ENCODE data around the gene PAMR1. TPM values are rescaled to one million over a fixed set of nuclear protein-coding genes. Genes with fewer than 3 reads are reported as not detected.

PAMR1 gene
- total RNA-seq, 4 donors from 2014 or later = 2.6 to 64.4 (median 9.5) TPM

GRCh38 chr11:35541621-35542375, 16.4 kb upstream of the PAMR1 start:
- Histone ChIP-seq H3K4me1 (peaks cover 0 to 4% (median 0%) of the 10 kb centered on the region in 4 donors), H3K9me3 (no peaks in the 10 kb centered on the region), H3K27me3 (no peaks in the 10 kb centered on the region), H3K4me3 (no peak overlapping the region), H3K36me3 (no peaks in the 10 kb centered on the region), H3K27ac (peak overlapping the region; percentile 31 to 43 (median 36))
- peak in 1 of 3 donors; percentile 61 for DNase-seq
- no peak for TF ChIP-seq CTCF (IDR thresholded peaks at IDR 0.05)
- no peak for TF ChIP-seq POLR2A (IDR thresholded peaks at IDR 0.05)

DNA sequence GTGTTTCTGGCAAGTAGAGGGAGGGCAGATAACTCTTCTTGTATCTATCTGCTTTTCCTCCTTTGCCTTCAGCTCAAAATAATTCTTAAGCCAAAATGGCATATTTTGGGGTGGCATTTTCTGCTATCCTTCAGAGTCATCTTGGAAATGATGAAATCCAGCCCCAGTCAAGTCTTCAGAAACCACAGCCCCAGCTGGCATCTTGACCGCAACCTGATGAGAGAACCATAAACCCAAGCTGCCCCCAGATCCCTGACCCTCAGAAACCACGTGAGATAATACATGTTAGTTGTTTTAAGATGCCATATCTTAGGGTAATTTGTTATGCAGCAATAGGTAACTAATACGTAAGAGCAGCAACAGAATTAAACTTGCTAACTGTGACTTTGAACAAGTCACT, 15.1 kb upstream of the PAMR1 start:
- no peaks in the 10 kb centered on the region for H3K36me3 ChIP-seq
- peaks cover 0 to 4% (median 0%) of the 10 kb centered on the region in 4 donors for H3K4me1 ChIP-seq
- H3K9me3 ChIP-seq = no peaks in the 10 kb centered on the region
- H3K27ac ChIP-seq = peak overlapping the region in 2 of 4 donors; percentile 4 to 47
- DNase-seq = no peak
- no peak overlapping the region for H3K4me3 ChIP-seq
- no peak for TF ChIP-seq CTCF (IDR thresholded peaks at IDR 0.05)
- TF ChIP-seq POLR2A (IDR thresholded peaks at IDR 0.05) = no peak
- no peaks in the 10 kb centered on the region for H3K27me3 ChIP-seq

DNA sequence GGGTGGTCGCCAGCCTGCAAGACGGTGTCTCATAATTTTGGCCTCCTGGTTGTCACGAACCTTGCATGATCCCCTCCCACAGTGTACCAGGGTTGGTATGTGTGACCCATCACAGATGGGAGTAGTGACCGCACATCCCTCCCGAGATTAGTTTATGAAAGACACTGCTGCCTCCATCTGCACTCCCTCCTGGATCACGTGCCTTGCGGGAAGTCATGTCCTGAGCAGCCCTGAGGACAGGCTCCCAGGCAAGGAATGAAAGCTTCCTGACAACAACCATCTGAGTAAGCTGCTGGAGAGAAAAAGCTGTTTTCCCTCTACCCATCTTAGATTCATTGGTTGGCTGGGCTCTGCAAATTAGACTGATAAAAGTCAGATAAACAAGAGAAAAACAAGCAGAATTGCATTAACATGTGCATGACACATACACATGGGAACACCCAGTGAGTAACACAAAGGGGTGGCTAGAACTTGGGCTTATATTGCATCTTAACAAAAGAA, 14.4 kb upstream of the PAMR1 start:
- H3K36me3 ChIP-seq = no peaks in the 10 kb centered on the region
- TF ChIP-seq POLR2A (IDR thresholded peaks at IDR 0.05) (no peak), CTCF (IDR thresholded peaks at IDR 0.05) (no peak)
- peak in 1 of 3 donors; percentile 59 for DNase-seq
- no peak overlapping the region for H3K4me3 ChIP-seq
- no peaks in the 10 kb centered on the region for H3K9me3 ChIP-seq
- H3K4me1 ChIP-seq = peaks cover 0 to 4% (median 0%) of the 10 kb centered on the region in 4 donors
- H3K27me3 ChIP-seq = no peaks in the 10 kb centered on the region
- peak overlapping the region in 2 of 4 donors; percentile 4 to 47 for H3K27ac ChIP-seq

DNA sequence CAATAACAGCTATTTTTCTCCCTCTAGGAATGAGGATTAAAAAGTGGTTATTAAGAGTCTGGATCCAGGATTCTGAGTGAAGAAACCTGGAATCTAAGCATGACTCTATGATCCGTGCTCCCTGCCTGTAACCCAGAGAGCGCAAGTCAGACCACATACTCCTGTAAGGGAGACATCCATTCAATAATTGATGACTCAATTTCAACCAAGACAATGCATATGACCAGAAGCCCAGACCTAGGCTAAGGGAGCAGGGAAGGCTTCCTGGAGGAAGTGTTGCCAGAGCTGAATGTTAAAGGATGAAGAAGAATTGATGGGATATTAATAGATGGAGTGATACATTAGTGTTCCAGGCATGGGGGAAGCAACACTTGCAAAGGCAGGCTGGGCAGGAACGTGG, 13.8 kb upstream of the PAMR1 start:
- Histone ChIP-seq H3K27me3 (no peaks in the 10 kb centered on the region), H3K4me3 (no peak overlapping the region), H3K9me3 (no peaks in the 10 kb centered on the region), H3K36me3 (no peaks in the 10 kb centered on the region), H3K27ac (peak overlapping the region in 2 of 4 donors; percentile 4 to 47), H3K4me1 (peaks cover 0 to 4% (median 0%) of the 10 kb centered on the region in 4 donors)
- TF ChIP-seq CTCF (IDR thresholded peaks at IDR 0.05) (no peak), POLR2A (IDR thresholded peaks at IDR 0.05) (no peak)
- DNase-seq = no peak

GRCh38 chr11:35536470-35536869, 11.1 kb upstream of the PAMR1 start:
- Histone ChIP-seq H3K27me3 (no peaks in the 10 kb centered on the region), H3K4me3 (no peak overlapping the region), H3K9me3 (no peaks in the 10 kb centered on the region), H3K36me3 (no peaks in the 10 kb centered on the region), H3K4me1 (peaks cover 0 to 3% (median 0%) of the 10 kb centered on the region in 4 donors), H3K27ac (no peak overlapping the region)
- TF ChIP-seq CTCF (IDR thresholded peaks at IDR 0.05) (no peak), POLR2A (IDR thresholded peaks at IDR 0.05) (no peak)
- DNase-seq = no peak

Data from Peyer's patch (tissue), 4 donors.